Right atrium auricular region (tissue), 2 donors: Measurements from ENCODE around the gene UQCC5. TPM values are rescaled to one million over a fixed set of nuclear protein-coding genes. Genes with fewer than 3 reads are reported as not detected.
"Not testable (repeated sequence)": the region's sequence is repeated elsewhere in the genome, so short reads cannot be mapped to it uniquely, and the experiment has no call there.

Experiments used
- DNase-seq: peaks from one replicate; pipeline ENCODE4 v3.0.0-alpha.2; 2019; ENCODE audit warnings: low spot score
- H3K27ac ChIP-seq, 2 donors: fragments of 200-600 bp; sonication (generic); 1 replicate in 1 of 2; 2 replicates in 1 of 2; pipeline ENCODE4 v1.5.1; 2016 to 2019
- H3K27me3 ChIP-seq, 2 donors: fragments of 200-600 bp; sonication (generic); one replicate each; pipeline versions ENCODE4 v1.5.1 to v1.6.0; 2017 to 2019
- H3K36me3 ChIP-seq: fragments of 200-600 bp; sonication (generic); one replicate; pipeline ENCODE4 v1.5.1; 2016
- H3K4me1 ChIP-seq, 2 donors: fragments of 200-600 bp; sonication (generic); one replicate each; pipeline versions ENCODE4 v1.5.1 to v1.6.0; 2017 to 2019
- H3K4me3 ChIP-seq, 2 donors: fragments of 200-600 bp; sonication (generic); 1 replicate in 1 of 2; 2 replicates in 1 of 2; pipeline ENCODE4 v1.5.1; 2017 to 2019; ENCODE audit warnings: mild to moderate bottlenecking in 1 of 2, moderate library complexity in 1 of 2
- H3K9me3 ChIP-seq, 2 donors: fragments of 200-600 bp; sonication (generic); one replicate each; pipeline ENCODE4 v1.5.1; 2019
- total RNA-seq, 2 donors: library from RNA; depleted of rRNA; stranded (reverse); fragments of >200 nt; gene quantifications; one replicate each; pipeline ENCODE4 v1.1.0, GENCODE V29; 2016
- TF ChIP-seq, protein P1 (sequence below), 2 donors: fragments of 200-600 bp; sonication (generic); IDR thresholded peaks; one replicate each; pipeline ENCODE4 v1.5.1; 2019; ENCODE audit warnings: antibody characterized with exemption in 2 of 2

Gene UQCC5
- total RNA-seq, 2 donors from 2014 or later = 1.2 to 3.1 TPM

- peaks cover 43% of the 10 kb centered on the region for H3K36me3 ChIP-seq
- H3K4me1 ChIP-seq = peaks cover 0 to 44% of the 10 kb centered on the region in 2 donors
- H3K9me3 ChIP-seq = no peaks in the 10 kb centered on the region
- TF ChIP-seq, protein P1, sequence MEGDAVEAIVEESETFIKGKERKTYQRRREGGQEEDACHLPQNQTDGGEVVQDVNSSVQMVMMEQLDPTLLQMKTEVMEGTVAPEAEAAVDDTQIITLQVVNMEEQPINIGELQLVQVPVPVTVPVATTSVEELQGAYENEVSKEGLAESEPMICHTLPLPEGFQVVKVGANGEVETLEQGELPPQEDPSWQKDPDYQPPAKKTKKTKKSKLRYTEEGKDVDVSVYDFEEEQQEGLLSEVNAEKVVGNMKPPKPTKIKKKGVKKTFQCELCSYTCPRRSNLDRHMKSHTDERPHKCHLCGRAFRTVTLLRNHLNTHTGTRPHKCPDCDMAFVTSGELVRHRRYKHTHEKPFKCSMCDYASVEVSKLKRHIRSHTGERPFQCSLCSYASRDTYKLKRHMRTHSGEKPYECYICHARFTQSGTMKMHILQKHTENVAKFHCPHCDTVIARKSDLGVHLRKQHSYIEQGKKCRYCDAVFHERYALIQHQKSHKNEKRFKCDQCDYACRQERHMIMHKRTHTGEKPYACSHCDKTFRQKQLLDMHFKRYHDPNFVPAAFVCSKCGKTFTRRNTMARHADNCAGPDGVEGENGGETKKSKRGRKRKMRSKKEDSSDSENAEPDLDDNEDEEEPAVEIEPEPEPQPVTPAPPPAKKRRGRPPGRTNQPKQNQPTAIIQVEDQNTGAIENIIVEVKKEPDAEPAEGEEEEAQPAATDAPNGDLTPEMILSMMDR (IDR thresholded peaks at IDR 0.05) = no peak
- H3K4me3 ChIP-seq = no peak overlapping the region
- peak overlapping the region; percentile 74 to 83 for H3K27ac ChIP-seq
- no peak for DNase-seq
- no peaks in the 10 kb centered on the region for H3K27me3 ChIP-seq
Measured at GRCh38 chr3:52523386-52524257, 12.8 kb upstream of the UQCC5 start.

DNA sequence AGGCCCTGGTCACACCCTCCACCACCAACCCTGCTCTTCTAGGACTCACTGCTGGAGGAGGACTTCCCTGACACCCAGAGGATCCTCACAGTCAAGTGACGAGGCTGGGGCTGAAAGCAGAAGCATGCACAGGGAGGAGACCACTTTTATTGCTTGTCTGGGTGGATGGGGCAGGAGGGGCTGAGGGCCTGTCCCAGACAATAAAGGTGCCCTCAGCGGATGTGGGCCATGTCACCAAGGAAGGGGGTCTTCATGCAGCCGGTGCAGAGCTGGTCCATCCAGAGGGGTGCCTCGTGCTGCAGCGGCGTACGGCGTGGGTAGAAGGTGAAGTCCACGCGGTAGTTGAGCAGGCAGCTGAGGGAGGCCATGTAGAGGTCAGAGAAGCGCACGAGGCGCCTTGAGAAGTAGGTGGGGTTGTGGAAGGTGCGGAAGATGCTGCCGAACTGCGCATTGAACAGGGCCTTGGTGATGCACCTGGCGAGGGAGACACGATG is 12.1 kb upstream of the UQCC5 start:
- TF ChIP-seq, protein P1 (IDR thresholded peaks at IDR 0.05) = no peak
- H3K4me3 ChIP-seq = no peak overlapping the region
- DNase-seq = no peak
- H3K9me3 ChIP-seq = no peaks in the 10 kb centered on the region
- H3K36me3 ChIP-seq = peaks cover 45% of the 10 kb centered on the region
- peaks cover 0 to 48% of the 10 kb centered on the region in 2 donors for H3K4me1 ChIP-seq
- H3K27ac ChIP-seq = peak overlapping the region; percentile 74 to 83
- H3K27me3 ChIP-seq = no peaks in the 10 kb centered on the region

GRCh38 chr3:52524752-52525679 is 11.4 kb upstream of the UQCC5 start:
- TF ChIP-seq, protein P1 (IDR thresholded peaks at IDR 0.05) = no peak
- H3K36me3 ChIP-seq = peaks cover 45% of the 10 kb centered on the region

DNA sequence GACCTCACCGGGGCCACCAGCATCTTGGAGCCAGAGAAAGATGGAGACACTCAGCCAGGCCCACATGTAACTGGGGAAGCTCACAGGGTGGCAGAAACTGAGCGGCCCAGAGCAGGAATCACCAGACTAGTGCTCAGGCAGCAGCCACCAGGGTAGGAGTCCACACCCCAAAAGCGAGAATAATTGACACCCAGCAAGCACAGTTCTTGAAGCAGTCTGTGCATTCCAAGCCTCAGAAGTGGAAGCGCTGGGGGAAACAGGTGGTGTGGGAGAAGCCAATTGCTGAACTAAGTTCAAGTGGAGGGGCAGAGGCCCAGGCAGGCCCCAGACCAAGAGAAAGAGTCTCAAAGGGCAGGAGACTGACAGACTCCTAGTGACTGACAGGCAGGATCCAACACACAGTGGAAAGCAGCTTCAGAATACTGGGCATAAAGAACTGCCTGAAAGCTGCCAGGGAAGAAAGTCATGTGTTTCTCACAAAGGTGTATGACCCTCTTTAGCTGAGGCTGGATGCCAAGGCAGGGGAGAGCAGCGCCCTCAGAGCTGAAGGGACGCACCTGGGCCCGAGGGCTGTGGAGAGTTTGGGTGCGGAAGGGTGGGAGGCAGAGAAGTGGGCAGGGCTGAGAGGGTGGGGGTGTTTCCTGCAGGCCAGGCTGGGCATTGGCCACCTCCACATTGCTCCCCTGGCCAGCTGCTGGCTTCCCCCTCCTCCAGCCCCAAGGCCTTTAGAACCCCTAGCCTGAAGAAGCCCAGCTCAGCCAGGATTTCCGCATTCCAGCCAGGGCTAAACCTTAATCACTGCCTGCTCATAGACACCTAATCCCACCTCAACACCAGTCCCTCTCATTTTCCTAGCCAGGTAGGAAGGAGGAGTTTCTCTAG is 10.5 kb upstream of the UQCC5 start:
- TF ChIP-seq, protein P1 (IDR thresholded peaks at IDR 0.05) = no peak
- Histone ChIP-seq H3K4me3 (no peak overlapping the region), H3K4me1 (peaks cover 0 to 64% of the 10 kb centered on the region in 2 donors), H3K27me3 (no peaks in the 10 kb centered on the region), H3K27ac (peak overlapping the region; percentile 74 to 83), H3K9me3 (no peaks in the 10 kb centered on the region), H3K36me3 (peaks cover 45% of the 10 kb centered on the region)
- DNase-seq = no peak

More at GRCh38 chr3:52524752-52525679, 11.4 kb upstream of the UQCC5 start:
- no peaks in the 10 kb centered on the region for H3K9me3 ChIP-seq
- H3K27ac ChIP-seq = peak overlapping the region; percentile 74 to 83
- DNase-seq = no peak
- H3K27me3 ChIP-seq = no peaks in the 10 kb centered on the region
- H3K4me1 ChIP-seq = peaks cover 0 to 55% of the 10 kb centered on the region in 2 donors
- no peak overlapping the region for H3K4me3 ChIP-seq

GRCh38 chr3:52526671-52527038 is 9.8 kb upstream of the UQCC5 start:
- H3K27me3 ChIP-seq, H3K9me3 ChIP-seq, DNase-seq, H3K4me3 ChIP-seq: not testable (repeated sequence)
- peak overlapping the region; percentile 83 to 92 for H3K27ac ChIP-seq
- peaks cover 45% of the 10 kb centered on the region for H3K36me3 ChIP-seq
- H3K4me1 ChIP-seq = peaks cover 0 to 72% of the 10 kb centered on the region in 2 donors
